COR-L47 (cell line): Measurements from ENCODE around the gene PFKL.
"Not testable (repeated sequence)": the region's sequence is repeated elsewhere in the genome, so short reads cannot be mapped to it uniquely, and the experiment has no call there.

Source experiments
- DNase-seq: peaks from one replicate; lab custom pipeline; 2025; lab: John Stamatoyannopoulos, UW

Gene PFKL

DNA sequence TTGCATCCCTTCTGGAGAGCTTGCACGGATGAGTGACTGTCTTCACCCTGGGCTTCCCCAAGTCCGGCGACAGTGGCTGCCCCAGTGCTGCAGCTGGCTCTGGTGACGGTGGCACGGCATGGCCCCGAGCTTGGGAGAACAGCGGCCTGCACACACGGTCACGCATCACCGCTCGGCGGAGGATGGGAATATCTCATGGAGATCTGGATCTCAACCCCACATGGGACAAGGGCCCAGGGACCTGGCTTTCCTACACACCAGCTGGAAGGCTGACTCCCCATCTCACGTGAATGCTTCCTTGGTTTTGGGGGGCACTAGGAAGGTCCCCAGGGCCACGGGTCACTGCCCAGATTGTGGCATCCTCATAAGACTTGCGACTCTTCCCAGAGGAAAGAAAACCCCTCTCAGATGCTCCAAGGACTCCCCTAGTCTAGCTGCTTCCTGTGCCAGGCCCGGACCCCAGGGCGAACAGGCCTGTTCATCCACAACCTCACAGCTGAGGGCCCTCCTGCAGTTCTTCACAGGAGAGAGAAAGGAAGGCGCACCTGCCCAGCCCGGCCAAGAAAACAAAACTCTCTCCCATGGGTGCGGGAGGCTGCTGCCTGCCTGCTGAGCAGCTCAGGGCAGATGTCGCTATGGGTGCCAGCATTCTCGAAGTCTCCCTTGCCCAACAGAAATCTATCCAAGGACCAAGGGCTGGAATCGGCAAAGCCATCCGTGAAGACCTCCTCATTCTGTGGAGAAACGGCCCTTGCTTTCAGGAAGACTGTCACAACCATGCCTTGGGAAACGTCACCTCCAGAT, 29.4 kb downstream of the PFKL start:
- no peak for DNase-seq

DNA sequence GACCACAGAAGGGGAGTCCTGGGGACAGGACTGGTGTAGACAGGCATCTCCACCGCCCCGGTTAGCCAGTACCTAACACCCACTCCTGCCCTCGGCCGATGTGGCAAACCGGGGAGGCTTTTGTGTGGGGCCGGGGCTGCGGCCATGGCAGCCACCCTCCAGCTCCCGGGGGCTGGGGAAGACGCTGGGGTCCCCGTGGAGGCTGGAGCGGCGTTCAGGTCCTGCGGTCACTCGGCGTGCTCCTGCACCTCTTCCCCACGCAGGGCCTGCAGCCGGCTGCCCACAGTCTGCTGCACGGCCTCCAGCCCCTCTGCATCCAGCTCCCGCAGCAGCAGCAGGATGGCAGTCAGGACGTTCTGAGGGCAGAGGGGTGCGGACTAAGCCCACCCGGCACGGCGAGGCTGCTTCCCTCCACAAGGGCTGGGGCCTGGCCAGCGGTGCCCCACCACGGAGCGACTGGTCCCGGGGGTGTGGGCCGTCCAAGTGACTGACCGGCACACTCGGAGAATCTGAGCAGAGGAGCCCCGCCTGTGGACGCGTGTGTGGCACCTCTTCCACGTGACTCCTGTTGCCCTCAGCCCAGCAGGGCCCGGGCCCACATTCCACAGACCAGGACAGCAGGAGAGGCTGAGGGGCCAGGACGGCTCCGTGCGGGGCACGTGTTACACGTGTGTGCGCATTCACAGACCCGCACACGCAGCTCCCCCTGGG, 30.3 kb downstream of the PFKL start:
- DNase-seq, result no peak

DNA sequence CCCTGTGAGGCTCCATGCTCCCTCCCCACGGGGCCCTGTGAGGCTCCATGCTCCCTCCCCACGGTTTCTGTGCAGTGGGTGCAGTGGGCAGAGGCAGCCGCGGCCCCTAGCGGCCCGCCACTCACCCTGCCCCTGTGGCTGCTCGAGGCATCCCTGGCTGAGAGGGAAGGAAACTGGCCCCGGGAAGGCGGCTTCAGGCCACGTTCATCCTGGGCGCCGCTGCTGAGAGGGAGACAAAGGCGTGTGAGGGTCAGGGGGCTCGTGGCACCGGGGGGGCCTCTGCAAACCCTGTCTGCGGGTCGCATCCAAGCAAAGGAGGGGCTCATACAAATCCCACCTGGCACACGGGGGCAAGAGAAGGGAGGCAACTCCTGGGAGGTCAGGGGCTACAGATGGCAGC, 30.8 kb downstream of the PFKL start:
- DNase-seq, result no peak

DNA sequence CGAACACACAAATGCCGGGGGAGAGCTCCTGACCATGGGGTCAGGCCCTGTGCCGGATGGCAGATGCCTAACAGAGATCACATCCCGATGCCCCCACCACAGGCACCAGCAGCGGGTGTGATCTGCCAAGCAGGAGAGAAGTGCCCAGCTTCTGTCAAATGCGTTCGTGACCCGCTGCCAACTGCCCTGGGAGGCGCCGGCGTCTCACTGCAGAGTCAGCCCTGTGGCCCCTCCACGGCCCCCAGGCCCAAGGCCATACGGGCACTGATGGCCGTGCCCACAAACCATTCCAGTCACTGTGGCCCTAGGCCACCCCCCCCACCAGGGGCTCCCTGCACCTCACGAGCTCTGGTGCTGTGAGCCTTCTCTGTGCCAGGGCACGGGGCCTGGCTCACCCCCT, 31.4 kb downstream of the PFKL start:
- no peak for DNase-seq

DNA sequence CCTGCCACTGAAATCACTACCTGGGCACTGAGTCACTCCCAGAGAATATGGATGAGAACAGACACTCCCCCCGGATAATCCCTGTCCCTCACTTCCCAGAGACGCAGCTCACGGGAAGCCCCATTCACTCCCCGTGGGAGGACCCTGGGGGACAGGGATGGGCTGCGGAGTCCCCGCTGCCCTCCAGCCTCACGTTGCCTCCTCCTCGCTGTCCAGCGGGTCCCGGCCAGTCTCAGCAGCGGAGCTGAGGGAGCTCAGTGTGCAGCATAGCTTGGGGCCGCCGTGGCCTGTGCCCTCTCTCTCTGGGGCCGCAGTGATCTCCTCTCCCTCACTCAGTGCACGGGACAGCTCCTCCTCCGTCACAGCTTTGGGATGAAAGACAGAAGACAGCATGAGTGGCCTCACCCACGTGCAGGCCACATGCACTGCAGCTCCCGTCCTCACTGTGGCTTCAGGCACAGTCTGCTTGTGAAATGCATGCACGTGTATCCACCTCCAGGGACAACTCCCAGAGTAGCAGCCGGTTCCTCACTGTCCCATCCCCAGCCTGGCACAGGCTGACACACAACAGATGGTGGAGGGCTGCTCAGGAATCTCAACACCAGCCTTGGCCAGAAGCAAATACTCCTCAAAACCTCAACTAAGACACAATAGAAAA, 31.9 kb downstream of the PFKL start:
- no peak for DNase-seq

DNA sequence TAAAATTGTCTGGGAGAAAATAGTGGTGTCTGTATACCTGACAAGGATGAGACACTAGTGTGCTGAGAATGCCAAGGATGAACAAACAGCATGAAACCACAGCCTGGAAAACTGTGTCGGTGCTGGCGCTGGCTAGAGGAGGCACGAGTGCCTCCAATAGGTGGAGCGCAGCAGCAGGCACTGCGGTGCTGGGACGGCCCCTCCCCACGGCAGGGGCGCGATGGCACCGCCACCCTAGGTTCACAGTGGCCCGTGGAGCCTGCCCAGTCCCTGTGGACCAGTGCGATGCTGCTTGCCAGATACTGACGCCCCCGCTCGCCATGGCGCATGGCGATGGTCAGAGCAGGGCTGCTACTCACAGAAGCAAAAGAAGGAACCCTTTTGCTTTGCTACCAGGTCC, 32.5 kb downstream of the PFKL start:
- no peak for DNase-seq

DNA sequence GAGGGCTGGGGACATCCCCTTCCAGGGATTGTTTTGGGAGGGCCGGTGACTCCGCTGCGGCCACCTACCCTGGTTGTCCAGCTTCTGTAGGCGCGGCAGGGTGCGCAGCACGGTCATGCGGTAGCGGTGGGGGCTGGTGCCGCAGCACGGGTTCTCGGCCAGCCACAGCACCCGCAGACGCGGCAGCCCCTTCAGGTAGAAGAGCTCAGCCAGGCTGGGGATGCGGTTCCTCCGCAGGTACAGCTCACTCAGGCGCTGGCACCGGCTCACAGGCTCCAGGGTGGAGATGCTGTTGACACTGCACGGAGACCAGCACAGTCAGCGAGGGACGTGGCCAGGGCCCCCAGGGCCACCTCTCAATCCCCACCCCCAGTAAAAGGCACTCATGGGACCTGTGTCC, 33.1 kb downstream of the PFKL start:
- DNase-seq, result no peak

DNA sequence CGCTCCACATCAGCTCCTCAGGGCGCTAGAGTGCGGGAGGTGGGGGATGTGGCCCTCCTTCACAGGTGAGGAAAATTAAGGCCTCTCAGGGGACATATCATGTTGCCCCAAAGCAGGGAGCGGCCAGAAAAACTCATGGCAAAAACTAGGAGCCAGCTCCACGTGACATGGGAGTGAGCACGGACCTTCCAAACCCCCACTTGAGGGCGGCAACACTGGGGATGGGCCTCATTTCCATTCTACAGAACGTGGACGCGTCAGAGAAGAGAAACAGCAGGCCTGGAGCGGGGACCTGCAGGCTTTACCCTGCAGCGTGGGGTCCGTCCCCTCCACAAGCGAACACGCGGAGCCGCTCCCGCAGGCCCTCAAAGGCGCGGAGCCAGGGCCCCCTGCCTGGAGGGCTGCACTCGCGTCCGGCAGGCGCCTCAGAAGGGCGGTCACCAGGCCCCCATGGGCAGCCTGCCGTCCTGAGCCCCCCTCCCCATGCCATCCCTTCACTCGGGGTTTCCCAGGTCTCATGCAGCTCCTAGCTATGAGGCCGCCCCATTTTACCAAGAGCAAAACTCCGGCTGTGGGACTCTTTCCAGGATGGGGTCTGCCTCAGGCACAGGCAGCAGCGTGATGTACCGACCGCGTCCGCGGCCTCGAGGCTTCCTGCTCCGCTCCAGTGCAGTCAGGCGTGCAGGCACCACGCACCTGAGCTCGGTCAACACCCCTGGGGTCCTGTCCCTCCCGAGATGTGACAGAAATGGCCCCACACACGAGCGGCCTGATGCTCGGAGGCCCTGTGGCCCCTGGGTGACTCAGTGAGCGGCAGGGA, 33.9 kb downstream of the PFKL start:
- DNase-seq, result no peak

DNA sequence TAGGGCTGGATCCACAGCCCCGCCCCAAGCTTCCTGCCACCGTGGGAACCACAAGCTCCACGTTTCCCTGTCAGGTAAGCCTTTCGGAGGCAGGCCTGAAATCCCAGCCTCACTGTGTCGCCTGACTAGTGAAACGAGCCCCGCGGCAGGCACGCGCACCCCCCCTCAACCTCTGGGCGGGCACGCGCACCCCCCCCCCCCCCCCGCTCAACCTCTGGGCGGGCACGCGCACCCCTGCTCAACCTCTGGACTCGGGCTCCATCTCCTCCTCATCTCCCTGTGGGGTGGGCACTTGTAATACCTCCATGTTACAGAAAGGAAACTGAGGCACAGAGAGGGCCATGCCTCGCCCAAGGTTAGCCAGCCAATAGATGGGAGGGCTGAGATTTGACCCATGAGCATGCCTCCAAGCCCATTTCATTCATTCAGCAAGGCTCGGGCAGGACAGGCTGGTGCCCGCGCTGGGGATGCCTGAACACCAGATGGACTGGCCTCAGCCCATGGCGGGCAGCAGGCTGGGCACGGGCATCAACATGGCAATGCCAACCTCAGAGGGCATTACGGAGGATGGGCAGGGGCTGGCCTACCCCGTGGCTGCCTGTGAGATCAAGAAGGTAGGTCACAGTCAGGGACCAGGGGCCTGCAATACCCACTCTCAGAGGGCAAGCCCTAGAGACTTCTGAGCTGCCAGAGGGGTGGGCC, 34.6 kb downstream of the PFKL start:
- no peak for DNase-seq

DNA sequence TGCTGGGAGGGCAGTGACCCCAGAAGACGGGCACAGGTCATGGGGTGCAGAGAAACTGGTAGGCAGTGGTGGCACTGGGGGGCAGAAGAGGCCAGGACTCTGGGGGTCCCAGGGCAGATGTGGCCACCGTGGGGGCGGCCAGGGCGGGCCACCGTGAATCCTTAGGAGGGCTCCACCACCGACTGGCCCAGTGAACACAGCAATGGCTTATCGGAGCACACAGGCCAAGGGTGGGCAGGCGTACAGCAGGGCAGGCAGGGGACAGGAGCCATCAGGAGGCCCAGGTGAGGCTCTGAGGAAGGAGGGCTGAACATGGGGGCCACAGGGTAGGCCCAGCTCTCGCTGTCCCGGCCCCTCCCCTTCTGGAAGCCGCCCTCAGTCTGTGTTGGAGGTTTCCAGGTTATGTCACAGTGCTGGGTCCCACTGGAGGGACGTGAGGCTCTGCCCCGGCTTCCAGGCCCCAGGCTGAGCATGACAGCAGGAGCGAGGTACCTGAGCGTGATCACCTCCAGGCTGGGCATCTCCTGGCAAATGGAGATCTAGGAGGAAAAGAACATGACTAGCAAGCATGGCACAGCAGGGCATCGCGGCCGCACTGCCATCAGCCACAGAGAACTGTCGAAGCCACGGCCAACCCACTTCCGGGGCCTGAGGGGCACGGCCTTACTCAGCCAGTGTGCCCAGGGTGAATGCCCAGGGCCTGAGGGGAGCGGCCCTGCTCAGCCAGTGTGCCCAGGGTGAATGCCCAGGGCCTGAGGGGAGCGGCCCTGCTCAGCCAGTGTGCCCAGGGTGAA, 35.6 kb downstream of the PFKL start:
- DNase-seq, result no peak

DNA sequence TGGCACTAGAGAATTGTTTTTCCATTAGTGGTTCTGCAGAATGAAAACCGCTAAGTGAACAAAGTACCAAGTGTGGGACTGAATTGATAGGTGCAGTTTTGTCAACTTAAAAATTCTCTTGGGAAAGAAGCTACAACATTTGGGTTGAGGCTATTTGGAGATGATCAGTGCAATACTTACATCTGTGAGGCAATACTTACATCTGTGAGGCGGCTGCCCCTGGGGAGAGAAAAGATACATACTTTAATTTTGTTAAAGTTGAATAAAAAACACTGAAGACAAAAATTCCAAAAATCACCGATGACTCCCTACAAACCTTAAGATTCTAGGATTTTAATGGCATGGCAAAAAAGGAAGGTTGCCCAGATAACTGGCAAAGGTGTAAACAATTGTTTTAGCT, 37.6 kb downstream of the PFKL start:
- no peak for DNase-seq

DNA sequence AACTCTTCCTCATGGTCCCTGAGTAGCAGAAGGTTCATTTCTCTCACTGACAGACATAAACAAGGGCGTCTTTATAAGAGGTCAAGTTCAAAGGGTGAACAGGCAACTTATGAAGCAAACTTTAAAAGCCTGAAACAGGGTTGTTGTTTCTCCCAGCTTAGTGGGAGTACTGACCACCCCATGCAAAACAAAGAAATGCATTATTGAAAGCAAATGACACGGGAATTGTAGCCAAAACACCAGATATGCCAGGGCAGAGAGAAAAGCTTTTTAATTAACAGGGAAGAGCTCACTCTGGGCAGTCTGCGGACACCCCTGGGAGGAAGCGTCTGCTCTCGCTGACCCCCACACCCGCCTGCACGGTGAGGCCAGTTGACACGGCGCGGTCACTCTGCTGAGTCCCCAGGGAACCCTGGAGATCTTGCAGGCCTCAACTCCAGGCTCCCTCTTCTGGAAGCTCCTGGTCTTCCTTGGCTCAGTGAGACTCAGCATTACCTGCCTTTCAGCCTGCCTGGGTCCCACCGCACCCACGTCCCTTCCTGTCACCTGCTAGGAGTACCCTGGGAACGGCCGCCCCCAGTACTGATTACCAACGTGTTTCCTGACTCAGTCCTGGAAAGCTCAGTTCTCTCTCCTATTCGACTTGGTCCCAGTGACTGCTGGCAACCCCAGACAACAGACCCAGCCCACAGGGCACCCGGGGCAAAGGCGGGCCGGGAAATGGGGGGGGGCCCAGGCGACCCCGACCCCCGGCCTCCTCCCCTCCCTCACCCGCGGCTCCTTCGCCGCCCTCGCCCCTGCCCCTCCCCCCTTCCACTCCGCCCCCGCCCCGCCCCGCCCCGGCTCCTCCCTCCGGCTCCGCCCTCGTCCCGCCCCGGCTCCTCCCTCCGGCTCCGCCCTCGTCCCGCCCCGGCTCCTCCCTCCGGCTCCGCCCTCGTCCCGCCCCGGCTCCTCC, 38.4 kb downstream of the PFKL start:
- DNase-seq, result peak; percentile 83

DNA sequence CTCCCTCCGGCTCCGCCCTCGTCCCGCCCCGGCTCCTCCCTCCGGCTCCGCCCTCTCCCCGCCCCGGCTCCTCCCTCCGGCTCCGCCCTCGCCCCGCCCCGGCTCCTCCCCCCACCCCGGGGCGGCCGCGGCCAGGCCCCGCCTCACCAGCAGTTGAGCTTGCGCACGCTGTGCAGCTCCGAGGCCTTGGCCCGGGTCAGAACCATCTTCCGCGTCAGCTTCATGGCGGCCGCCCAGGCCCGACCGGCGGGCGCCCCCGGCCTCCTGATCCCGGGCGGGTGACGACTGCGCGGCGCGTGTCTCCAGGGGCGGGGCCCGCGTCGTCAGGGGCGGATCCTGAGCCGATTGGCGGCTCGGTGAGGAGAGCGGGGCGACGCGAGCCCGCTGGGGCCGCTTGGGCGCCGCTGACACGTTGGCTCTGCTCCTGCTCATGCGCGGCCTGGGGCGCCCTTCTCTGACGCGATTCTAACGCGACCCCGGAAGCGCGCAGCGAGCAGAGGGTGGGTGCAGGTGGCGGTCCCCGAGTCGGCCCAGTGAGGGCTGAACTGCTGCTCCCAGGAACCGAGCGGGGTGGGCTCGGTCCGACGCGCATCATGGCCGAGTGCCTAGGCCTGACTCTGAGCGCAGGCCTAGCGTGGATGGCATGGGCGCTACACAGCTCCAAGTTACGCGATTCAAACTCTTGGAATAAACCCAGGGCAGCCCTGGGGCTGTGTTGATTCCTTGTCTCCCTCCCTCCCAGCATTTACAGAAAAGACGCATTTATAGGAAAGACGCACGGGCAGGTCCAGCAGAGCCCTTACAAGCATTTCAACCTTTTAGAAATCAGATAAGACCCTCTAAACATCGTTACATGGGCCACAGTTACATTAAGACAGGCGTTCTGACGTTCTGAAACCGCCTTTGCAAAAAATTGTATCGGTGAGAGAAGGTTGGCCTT, 39.4 kb downstream of the PFKL start, which contains the start of gene CFAP410:
TSS of gene CFAP410 (minus strand) at position 420 of the 940 bp plus-strand sequence. CDS start at position 224, 196 bp downstream.
- DNase-seq, result peak; percentile 93

DNA sequence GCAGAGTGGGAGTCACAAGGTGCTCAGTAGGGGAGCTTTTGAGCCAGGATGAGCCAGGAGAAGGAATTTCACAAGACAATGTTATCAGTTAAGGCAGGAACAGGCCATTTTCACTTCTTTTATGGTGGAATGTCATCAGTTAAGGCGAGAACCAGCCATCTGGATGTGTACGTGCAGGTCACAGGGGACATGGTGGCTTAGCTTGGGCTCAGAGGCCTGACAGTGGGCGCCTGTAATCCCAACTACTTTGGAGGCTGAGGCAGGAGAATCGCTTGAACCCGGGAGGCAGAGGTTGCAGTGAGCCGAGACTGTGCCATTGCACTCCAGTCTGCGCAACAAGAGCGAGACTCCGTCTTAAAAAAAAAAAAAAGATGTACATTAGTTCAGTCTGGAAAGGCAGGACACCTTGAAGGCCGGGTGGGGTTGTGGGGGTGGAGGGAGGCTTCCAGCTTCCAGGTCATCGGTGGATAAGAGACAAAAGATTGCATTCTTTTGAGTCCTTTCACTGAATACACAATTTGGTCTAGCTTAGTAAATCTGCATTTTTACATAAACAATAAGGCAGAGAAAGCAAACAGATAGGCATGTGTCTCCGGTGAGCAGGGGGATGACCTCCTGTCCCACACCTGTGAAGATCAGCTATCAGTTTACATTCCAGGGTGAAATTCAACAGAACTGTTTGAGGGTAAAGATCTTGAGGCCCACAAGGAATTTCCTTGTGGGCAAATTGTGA, 42.0 kb downstream of the PFKL start:
- DNase-seq, result not testable (repeated sequence)

DNA sequence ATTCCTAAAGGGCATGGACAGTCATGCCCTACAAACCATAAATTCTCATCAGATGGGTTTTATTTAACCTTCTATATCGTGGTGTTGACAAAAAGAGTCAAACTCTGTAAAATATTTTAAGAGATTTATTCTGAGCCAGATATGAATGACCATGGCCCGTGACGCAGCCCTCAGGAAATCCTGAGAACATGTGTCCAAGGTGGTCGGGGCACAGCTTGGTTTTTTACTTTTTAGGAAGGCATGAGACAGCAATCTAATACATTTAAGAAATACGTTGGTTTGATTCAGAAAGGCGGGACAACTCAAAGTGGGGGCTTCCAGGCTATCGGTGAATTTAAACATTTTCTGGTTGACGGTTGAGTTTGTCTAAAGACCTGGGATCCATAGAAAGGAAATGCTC, 43.1 kb downstream of the PFKL start:
- DNase-seq, result not testable (repeated sequence)

DNA sequence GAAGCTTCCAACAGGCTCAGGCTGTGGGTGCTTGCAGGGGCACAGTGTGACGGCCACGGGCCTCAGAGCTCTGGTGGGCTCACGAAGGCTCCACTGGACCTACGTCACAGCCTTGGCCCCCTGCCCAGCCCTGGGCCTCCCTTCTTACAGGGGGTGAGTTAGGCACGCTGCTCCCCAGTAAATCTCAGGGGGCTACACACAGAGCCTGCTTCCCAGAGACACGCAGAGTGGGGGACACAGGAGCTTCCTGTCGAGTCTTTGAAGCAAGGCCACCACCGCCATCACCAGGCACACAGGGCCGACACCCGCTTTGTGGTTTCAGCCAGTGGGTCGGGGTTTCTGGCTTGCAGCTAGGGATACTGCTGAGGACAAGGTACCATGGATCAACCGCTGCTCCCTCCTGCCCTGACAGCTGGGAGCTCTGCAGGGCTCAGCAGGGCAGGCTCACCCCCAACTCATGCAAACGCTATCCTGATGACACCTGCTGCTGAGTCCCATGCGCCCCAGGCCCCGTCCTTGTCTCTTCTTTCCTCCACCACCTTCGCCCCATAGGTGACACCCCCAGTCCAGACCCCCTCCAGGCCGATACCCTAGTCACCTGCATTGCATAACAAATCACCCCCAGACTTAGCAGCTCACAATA, 44.8 kb downstream of the PFKL start:
- DNase-seq, result no peak

DNA sequence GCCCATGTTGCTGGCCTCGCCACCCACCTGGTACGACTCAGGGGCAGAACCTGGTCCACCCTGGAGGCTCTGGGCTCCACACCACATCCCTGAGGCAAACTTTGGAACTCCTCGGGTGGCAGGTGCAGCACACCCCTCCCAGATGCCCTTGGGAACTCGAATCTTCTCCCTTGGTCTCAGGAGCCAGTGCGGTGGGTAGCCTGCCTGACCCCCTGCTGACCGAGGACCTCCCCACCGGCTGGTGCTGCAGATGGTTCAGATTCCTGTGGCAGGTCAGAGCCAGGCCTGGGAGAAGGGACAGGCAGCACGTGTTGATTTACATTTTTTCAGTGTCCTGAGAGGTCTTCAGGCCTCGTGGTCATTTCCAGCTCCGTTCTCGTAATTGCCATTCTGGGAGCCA, 45.6 kb downstream of the PFKL start:
- DNase-seq, result no peak
